Gastroesophageal sphincter (tissue), 4 donors: ENCODE measurements around the gene CNMD. TPM values are rescaled to one million over a fixed set of nuclear protein-coding genes. Genes with fewer than 3 reads are reported as not detected.

Experiments used
- ATAC-seq: fragments of 150-250 bp; one replicate; pipeline ENCODE4 v1.9.1; 2016; ENCODE audit warnings: mild to moderate bottlenecking, moderate library complexity
- H3K27ac ChIP-seq, 4 donors: fragments of 200-600 bp; sonication (generic) in 3 of 4; 1 replicate in 3 of 4; 2 replicates in 1 of 4; pipeline ENCODE4 v1.5.1; 2016 to 2019
- H3K27me3 ChIP-seq: fragments of 200-600 bp; sonication (generic); one replicate; pipeline ENCODE4 v1.5.1; 2019
- H3K36me3 ChIP-seq, 2 donors: fragments of 200-600 bp; sonication (generic); one replicate each; pipeline ENCODE4 v1.5.1; 2019; ENCODE audit warnings: control low read depth in 1 of 2
- H3K4me1 ChIP-seq, 3 donors: fragments of 200-600 bp; sonication (generic); 1 replicate in 2 of 3; 2 replicates in 1 of 3; pipeline ENCODE4 v1.5.1; 2016 to 2019; ENCODE audit warnings: control low read depth in 2 of 3
- H3K4me3 ChIP-seq, 2 donors: fragments of 200-600 bp; sonication (generic); one replicate each; pipeline ENCODE4 v1.5.1; 2019; ENCODE audit warnings: mild to moderate bottlenecking in 1 of 2, moderate library complexity in 1 of 2
- H3K9me3 ChIP-seq, 3 donors: fragments of 200-600 bp; sonication (generic); one replicate each; pipeline ENCODE4 v1.5.1; 2017 to 2019; ENCODE audit warnings: control low read depth in 2 of 3
- EP300 ChIP-seq: sonication (generic); formaldehyde crosslinking; IDR thresholded peaks from one replicate; pipeline ENCODE4 v1.6.1; 2017; ENCODE audit warnings: antibody characterized with exemption, mild to moderate bottlenecking
- POLR2A ChIP-seq, 2 donors: fragments of 450-650 bp; IDR thresholded peaks; one replicate each; pipeline ENCODE4 v1.6.1; 2017; ENCODE audit warnings: antibody characterized with exemption in 2 of 2, mild to moderate bottlenecking in 2 of 2, moderate library complexity in 1 of 2
- POLR2AphosphoS5 ChIP-seq: sonication (generic); formaldehyde crosslinking; IDR thresholded peaks from one replicate; pipeline ENCODE4 v1.6.1; 2017; ENCODE audit warnings: antibody characterized with exemption
- WGBS, 2 donors: methylation state at CpG; one replicate each; pipeline ENCODE4 v1.1.5; 2018; ENCODE audit warnings: low coverage in 1 of 2; 5-methylcytosine and 5-hydroxymethylcytosine counted together
- total RNA-seq, 4 donors: library from RNA; depleted of rRNA; stranded (reverse); fragments of >200 nt; gene quantifications; one replicate each; pipeline ENCODE4 v1.1.0, GENCODE V29; 2016
- TF ChIP-seq, protein P1 (sequence below), 4 experiments: fragments of 200-600 bp in 2 of 4; fragments of 450-650 bp in 2 of 4; sonication (generic) in 1 of 4; IDR thresholded peaks; one replicate each; pipeline ENCODE4 v1.5.1; 2017 to 2019; ENCODE audit warnings: antibody characterized with exemption in 4 of 4, mild to moderate bottlenecking in 2 of 4, moderate library complexity in 2 of 4

CNMD gene
- total RNA-seq, 4 donors from 2014 or later, result not detected

DNA sequence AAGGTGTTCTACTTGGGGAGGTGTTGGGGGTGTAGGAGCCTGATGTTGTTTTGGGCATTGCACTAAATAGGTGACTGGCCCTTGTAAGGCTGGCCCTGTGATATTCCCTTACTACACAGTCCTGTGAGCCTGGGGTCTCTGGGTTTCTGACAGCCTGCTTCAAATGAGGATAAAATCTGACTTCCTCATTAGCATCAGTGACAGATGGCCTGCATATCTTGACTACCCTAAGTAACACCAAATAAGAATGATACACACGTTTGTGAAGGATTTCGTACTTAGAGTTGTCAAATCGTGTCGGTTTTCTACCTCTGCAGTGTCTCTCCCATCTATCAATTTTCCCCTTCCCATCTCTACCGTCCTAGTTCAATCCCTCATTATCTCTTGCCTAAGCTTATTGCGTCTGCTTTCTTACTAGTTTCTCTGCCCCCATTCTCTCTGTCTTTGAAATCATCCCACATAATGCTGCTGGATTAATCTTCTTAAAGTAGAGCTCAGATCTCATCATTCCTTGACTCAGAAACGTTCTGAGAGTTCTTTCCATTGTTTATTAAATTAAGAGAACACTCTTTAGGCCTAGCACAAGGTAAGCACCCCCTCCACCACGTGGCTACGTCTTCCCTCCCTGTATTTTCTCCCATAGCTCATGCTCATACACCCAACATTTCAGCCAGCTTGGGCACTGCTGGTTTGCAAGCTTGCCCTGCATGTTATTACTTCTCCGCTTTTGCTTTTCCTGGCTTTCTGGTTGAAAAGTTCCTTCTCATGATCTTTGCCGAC lies 26.2 kb upstream of the CNMD start:
- TF ChIP-seq, protein P1, sequence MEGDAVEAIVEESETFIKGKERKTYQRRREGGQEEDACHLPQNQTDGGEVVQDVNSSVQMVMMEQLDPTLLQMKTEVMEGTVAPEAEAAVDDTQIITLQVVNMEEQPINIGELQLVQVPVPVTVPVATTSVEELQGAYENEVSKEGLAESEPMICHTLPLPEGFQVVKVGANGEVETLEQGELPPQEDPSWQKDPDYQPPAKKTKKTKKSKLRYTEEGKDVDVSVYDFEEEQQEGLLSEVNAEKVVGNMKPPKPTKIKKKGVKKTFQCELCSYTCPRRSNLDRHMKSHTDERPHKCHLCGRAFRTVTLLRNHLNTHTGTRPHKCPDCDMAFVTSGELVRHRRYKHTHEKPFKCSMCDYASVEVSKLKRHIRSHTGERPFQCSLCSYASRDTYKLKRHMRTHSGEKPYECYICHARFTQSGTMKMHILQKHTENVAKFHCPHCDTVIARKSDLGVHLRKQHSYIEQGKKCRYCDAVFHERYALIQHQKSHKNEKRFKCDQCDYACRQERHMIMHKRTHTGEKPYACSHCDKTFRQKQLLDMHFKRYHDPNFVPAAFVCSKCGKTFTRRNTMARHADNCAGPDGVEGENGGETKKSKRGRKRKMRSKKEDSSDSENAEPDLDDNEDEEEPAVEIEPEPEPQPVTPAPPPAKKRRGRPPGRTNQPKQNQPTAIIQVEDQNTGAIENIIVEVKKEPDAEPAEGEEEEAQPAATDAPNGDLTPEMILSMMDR (IDR thresholded peaks at IDR 0.05), result no peak
- TF ChIP-seq EP300 (no peak), POLR2A (IDR thresholded peaks at IDR 0.05) (no peak), POLR2AphosphoS5 (no peak)
- Histone ChIP-seq H3K4me3 (no peak overlapping the region), H3K27ac (no peak overlapping the region), H3K36me3 (no peaks in the 10 kb centered on the region), H3K4me1 (no peaks in the 10 kb centered on the region), H3K27me3 (no peaks in the 10 kb centered on the region), H3K9me3 (no peaks in the 10 kb centered on the region)
- 62 to 64% methylated on average over 10 to 11 of the region's 11 CpGs for WGBS, 2 donors
- ATAC-seq, result no peak

DNA sequence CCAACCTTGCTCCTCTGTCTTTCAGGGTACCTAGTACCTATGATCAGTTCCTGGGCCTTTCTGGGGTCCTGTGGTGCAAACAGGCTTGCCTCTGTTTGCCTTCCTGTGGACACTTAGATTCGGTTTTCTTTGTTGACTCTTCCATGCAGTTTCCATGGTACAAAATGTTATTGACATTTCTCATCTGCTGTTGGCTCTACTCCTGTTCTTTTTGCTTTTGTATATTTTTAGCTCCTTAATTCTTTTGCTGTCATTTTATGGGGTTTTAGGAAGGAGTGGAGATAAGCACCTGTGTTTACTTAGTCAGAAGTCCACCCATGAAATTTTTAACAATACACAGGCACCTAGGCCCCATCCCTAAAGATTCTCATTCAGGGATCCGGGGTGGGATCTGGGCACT lies 20.5 kb upstream of the CNMD start:
- no peak overlapping the region for H3K27ac ChIP-seq
- no peak for ATAC-seq
- no peaks in the 10 kb centered on the region for H3K36me3 ChIP-seq
- WGBS, 2 donors, result 25 to 35% methylated on average over 2 of the region's 2 CpGs
- no peaks in the 10 kb centered on the region for H3K4me1 ChIP-seq
- H3K4me3 ChIP-seq, result no peak overlapping the region
- H3K27me3 ChIP-seq, result peaks cover 5% of the 10 kb centered on the region
- TF ChIP-seq POLR2AphosphoS5, result no peak
- no peaks in the 10 kb centered on the region for H3K9me3 ChIP-seq

DNA sequence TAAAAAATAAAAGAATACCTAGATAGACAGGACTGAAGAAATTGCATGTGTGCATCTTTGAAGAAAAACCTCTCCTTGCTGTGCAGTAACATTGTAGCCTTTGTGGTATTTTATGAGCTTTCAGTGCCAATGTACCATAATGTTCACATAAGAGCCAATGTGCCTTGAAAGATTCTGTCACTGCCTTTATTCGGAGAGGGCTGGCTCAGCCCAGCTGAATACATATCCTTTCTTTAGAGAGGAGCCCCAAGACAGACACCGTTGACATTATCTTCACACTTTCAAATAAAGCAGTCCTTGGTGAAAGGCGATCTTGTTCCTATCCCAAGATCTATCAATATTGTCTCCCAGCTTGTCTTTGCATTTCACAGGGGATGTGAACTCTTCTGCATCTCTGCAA lies 18.5 kb upstream of the CNMD start:
- H3K27ac ChIP-seq, result no peak overlapping the region
- no peaks in the 10 kb centered on the region for H3K4me1 ChIP-seq
- peaks cover 7% of the 10 kb centered on the region for H3K27me3 ChIP-seq
- no peak overlapping the region for H3K4me3 ChIP-seq
- no peaks in the 10 kb centered on the region for H3K9me3 ChIP-seq
- TF ChIP-seq EP300 (no peak), POLR2A (IDR thresholded peaks at IDR 0.05) (no peak), POLR2AphosphoS5 (no peak)
- TF ChIP-seq, protein P1 (IDR thresholded peaks at IDR 0.05), result no peak
- 49 to 76% methylated on average over 3 of the region's 3 CpGs for WGBS, 2 donors
- ATAC-seq, result no peak
- H3K36me3 ChIP-seq, result no peaks in the 10 kb centered on the region

DNA sequence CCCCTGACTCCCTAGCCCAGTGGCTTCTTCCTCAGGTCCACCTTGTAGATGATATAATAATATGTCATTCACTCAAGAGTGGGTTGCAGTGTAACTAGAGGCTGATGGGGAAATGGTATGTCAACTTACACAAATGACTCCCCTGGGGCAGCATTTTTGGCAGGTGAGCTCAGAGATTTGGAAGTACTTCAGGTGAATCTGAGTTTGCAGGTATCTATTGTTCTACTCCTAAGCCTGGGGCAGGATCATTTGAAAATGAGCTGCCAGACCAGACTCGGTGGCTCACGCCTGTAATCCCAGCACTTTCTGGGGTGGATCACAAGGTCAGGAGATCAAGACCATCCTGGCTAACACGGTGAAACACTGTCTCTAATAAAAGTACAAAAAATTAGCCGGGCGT lies 11.6 kb upstream of the CNMD start:
- H3K9me3 ChIP-seq, result no peaks in the 10 kb centered on the region
- 80 to 81% methylated on average over 1 to 5 of the region's 5 CpGs for WGBS, 2 donors
- ATAC-seq, result no peak

DNA sequence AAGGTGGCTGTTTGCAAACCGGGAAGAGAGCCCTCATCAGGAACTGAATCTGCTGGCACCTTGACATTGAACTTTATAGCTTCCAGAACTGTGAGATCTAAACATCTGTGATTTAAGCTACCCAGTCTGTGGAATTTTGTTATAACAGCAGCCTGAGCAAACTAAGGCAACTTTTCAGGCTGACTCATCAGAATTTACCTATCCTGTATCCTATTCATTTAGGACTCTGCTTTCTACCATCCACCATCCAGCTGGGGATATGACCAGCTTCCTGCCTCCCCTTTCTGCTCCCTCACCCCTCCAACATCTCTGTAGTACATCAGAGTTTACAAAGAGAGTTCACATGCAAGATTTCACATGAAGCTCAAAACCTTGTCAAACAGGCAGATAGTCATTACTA lies 11.1 kb upstream of the CNMD start:
- no peak for ATAC-seq
- 100% methylated on average over 1 of the region's 1 CpG; no CpG with 5 or more reads in 1 of the 2 donors for WGBS, 2 donors
- TF ChIP-seq, protein P1 (IDR thresholded peaks at IDR 0.05), result no peak
- TF ChIP-seq POLR2A (IDR thresholded peaks at IDR 0.05), result no peak
- TF ChIP-seq POLR2AphosphoS5, result no peak
- no peak for TF ChIP-seq EP300
- no peaks in the 10 kb centered on the region for H3K4me1 ChIP-seq
- no peak overlapping the region for H3K4me3 ChIP-seq
- H3K27me3 ChIP-seq, result peaks cover 45% of the 10 kb centered on the region
- no peaks in the 10 kb centered on the region for H3K36me3 ChIP-seq
- H3K27ac ChIP-seq, result no peak overlapping the region
- no peaks in the 10 kb centered on the region for H3K9me3 ChIP-seq

More for the DNA sequence above, 11.6 kb upstream of the CNMD start:
- Histone ChIP-seq H3K27ac (no peak overlapping the region), H3K4me1 (no peaks in the 10 kb centered on the region), H3K36me3 (no peaks in the 10 kb centered on the region), H3K4me3 (no peak overlapping the region), H3K27me3 (peaks cover 45% of the 10 kb centered on the region)
- TF ChIP-seq POLR2AphosphoS5 (no peak), POLR2A (IDR thresholded peaks at IDR 0.05) (no peak), EP300 (no peak)
- TF ChIP-seq, protein P1 (IDR thresholded peaks at IDR 0.05), result no peak
